HG03378 (cell line): Measurements from ENCODE around the gene PLXNA2.
A peak's percentile ranks its signal among the peaks of the same experiment; 100 is the strongest.

Source experiments
- ATAC-seq: cut with Tn5 transposase; IDR thresholded peaks from one replicate; pipeline ENCODE4 v1.9.1; 2021; ENCODE audit warnings: mild to moderate bottlenecking, moderate library complexity; ENCODE audit not compliant: unreplicated experiment

Gene PLXNA2

GRCh38 chr1:208207388-208208131 is 36.6 kb downstream of the PLXNA2 start:
- ATAC-seq: no peak

- no peak for ATAC-seq
Observed at GRCh38 chr1:208206092-208206698, 38.0 kb downstream of the PLXNA2 start.

DNA sequence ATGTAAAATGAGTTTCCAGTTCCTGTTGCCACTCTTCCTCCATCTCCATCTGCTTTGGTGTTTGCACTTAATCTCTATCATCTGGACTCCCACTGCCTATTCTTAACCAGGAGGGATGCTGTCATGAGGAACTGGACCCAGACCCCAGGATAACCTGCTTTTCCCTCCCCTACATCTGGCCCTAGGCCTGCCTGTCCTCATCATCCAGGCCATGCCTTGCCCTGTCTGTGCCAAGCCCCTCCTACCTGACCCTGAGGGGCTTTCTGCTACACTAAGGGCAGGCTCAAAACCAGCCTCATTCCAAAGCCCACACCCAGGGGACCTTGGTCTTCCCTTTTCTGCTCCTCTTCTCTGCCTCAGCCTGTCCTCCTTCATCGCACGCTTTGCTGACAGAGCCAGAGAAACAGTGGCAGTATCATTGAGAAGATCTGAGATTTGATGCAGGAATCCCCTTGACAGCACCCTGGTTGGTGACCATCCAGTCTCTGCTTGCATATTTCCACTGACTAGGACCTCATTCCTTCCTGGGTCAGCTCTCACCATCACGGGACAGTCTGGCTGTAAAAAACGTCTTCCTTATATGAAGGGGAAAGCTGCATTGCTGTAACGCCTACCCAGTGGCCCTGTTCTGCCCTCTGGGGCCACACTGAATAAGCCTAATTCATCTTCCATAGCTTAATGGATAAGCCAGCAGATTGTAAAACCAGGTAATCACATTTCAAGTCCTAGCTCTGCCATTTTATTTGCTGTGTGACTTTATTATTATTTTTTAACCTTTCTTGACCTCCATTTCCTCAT is 38.8 kb downstream of the PLXNA2 start:
- no peak for ATAC-seq

- ATAC-seq: no peak
Observed at GRCh38 chr1:208204779-208205178, 39.4 kb downstream of the PLXNA2 start.

DNA sequence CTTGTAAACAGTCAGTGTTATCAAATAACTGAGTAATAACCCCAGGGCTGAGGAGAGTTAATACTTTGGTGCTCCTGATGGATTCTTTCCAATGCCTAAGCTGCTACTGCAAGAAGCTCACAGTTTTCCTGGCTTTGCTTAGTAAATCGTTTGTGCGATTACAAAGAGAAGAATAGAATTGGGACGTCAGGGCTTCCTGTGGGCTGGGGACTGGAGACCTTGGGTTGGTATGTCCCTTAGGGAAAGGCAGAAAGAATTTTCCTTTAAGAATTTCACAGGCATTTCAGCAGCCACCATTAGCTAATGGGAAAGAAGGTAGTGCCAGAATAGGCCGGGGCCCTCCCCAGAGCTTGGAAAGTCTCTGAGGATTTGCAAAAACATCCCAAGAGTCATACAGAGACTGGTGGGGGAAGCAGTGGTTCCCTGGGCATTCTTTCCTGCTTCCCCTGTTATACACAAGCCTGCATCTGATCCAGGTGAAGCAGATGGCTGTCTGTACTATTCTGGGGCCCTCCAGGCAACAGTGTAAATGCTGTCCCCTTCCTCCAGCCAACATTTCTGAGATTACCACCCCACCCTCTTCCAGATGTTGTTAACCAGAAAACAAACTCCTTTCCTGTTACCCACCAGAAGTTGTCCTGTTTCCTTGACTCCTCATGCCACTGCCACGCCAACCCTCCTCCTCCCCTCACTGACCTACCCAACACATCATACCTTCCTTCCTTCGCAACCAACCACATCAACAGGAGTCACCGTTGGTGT is 40.2 kb downstream of the PLXNA2 start:
- no peak for ATAC-seq

GRCh38 chr1:208203127-208203847 is 40.9 kb downstream of the PLXNA2 start:
- ATAC-seq: no peak

- no peak for ATAC-seq
Observed at GRCh38 chr1:208202333-208202995, 41.7 kb downstream of the PLXNA2 start.

- ATAC-seq: no peak
Observed at GRCh38 chr1:208201229-208201628, 43.0 kb downstream of the PLXNA2 start.

GRCh38 chr1:208200116-208200515 is 44.1 kb downstream of the PLXNA2 start:
- ATAC-seq: no peak

GRCh38 chr1:208198236-208198635 is 45.9 kb downstream of the PLXNA2 start:
- no peak for ATAC-seq

GRCh38 chr1:208194944-208195343 is 49.2 kb downstream of the PLXNA2 start:
- ATAC-seq: no peak

DNA sequence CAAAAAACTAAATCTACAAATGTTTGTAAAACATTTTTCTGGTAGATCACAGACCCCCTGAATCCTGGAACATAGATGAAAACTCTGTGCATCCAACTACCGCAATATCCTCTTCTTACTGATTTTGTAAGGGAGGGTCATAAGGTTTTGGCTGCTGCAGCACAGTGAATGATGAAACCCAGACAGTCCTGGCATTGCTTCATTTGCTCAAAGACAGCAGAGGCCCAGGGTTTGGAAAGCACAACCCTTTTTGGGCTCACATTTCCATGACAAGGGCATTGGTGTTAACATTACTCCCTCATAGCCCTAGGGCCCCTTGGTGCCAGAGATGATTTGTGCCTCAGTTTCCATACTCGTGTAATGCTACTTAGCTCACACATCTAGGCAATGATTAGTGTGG is 51.2 kb downstream of the PLXNA2 start:
- ATAC-seq: no peak

- no peak for ATAC-seq
Observed at GRCh38 chr1:208190784-208191183, 53.4 kb downstream of the PLXNA2 start.

- ATAC-seq: no peak
Observed at GRCh38 chr1:208189716-208190115, 54.5 kb downstream of the PLXNA2 start.

DNA sequence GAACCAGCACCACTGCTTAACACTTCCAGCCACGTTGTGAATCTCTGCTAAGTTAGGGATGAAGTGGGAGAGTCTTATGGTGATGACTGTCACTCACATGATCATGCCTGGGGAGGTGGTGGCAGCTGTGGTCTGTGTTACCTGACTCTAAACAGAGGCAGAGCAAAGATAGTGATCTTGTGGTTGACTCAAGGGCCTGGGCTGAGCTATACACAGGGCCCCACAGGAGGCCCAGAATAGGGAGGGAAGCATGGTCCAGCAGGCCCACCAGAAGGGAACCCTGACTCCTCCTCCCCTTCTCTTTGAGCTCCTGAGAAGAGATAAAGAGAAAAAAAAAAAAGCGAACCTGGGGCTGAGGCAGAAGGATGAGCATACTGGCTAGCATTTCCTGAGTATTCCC is 55.0 kb downstream of the PLXNA2 start:
- peak; percentile 68 for ATAC-seq

DNA sequence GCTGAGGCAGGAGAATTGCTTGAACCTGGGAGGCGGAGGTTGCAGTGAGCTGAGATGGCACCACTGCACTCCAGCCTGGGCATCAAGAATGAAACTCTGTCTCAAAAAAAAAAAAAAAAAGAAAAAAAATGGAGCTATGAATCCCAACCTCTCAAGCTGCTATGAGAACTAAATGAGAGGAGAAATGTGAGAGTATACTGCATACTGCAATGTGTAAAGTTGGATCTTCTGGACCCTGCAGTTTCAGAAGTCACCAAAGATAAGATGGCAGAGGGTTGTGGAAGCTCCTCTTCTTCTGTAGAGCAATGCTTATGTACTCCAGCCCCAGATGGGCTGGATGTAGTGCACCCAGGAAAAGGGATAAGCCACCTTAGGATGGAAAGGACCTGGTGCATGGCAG is 55.6 kb downstream of the PLXNA2 start:
- ATAC-seq: no peak

DNA sequence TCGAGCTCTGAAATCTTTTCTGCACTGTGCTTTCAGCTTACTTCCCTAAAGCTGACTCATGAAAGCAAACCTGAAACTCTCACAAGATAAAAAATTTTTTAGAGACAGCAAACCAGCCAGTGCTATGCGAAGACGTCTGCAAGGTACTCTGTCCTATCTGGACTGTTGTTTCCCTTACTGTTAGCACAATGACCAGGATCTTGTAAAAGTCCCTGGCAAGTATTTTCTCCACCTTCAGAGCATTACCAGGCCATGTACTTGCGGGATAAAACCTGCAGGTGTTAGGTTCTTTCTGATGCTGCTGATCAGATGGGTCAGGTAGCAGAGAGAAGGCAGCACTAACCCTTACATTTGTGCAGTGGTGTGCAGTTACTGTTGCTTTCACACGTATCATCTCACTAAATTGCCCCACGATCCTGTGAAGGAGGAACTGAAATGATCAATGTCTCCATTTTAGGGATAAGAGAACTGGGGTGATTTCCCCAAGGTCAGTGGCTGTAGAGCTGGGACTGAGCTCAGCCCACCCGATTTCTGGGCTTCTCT is 56.6 kb downstream of the PLXNA2 start:
- ATAC-seq: peak; percentile 67

DNA sequence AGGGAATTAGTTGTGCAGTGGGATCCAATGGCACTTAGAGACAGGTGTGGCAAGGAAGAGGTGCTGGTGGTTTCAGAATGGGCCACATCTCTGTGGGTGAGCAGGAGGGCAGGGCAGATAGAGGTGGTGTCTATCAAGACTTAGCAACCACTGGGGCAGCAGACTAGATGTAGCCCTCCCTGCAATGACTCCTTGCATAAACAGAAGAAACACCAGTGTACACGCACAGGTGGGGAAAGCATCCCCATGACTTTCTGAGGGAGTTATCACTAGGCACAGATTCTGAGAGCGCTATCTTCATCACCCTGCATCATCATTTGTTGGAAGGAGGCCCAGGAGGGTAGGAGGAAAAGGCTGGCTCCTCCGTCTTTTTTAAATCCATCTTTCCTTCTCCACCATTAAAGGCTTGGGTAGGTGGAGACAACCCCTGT is 58.4 kb downstream of the PLXNA2 start:
- ATAC-seq: no peak

GRCh38 chr1:208184966-208185654 is 59.1 kb downstream of the PLXNA2 start:
- ATAC-seq: no peak
